Measurements from ENCODE around the gene SARNP.
"Not testable (repeated sequence)": the region's sequence is repeated elsewhere in the genome, so short reads cannot be mapped to it uniquely, and the experiment has no call there.

SARNP gene

DNA sequence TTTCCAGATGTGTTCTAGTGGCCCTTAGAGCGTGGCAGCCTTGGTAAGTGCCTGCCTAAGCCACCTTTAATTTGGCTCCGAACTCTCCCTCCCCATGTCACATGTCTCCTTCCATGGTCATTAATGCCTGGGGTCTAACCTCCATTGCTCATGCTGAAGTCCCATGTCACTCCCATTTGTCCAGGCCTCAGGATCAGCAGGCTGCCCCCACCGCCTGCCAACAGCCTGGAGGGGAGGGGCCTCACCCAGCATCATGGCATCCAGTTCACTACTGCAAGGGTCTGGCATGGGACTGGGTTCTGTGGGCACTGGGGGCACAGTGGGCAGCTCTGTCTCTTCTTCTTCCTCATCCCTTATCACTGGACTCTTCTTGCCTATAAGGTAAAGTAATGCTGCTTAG lies 20.8 kb upstream of the SARNP start:
- no peak for DNase-seq

DNA sequence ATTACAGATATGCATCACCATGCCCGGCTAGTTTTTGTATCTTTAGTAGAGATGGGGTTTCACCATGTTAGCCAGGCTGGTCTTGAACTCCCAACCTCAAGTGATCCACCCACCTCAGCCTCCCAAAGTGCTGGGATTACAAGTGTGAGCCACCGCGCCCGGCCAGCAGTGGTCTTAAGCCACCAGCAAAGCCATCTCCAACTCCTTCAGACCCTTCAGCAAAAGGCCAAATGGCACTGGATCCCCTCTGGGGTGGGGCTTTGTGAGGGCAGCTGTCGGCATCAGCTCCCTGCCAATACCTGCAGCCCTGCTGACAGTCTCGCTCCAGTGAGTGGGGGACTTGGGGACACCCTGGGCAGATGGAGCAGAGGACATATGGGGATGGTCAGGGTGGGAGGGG lies 16.9 kb upstream of the SARNP start:
- not testable (repeated sequence) for DNase-seq

DNA sequence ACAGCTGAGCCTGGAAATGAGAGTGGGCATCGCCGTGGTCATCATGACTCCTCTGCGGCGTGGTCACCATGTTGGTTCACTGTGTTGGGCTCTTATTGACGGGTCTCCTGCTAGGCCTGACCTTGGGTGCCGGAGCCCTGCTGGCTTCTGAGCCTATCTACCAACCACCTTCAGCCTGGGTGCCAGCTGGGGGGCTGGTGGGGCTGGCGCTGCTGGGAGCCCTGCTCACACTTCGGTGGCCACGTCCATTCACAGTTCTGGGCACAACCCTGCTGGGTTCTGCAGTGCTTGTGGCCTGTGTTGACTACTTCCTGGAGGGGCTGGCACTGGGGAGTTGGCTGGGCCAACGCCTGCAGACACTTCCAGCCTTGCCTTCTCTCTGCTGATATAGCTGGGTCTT lies 15.5 kb upstream of the SARNP start:
- no peak for DNase-seq

DNA sequence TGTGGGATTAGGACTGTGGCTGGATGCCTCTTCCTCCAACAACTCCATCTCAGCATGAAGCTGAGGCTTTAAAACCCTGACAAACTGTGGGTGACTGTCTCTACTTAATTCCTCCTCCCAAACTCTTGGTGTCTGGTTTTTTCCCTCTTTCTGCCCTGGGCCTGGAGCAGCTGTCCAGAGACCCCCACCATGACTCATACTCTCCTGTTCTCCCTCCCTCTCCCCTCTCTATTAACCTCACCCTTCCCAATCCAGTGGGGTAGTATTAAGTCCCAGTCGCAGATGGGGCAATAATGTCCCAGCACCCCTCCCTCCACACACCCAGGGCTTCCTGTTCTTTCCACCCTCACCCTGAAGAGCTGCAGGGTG lies 13.9 kb upstream of the SARNP start:
- DNase-seq = no peak

DNA sequence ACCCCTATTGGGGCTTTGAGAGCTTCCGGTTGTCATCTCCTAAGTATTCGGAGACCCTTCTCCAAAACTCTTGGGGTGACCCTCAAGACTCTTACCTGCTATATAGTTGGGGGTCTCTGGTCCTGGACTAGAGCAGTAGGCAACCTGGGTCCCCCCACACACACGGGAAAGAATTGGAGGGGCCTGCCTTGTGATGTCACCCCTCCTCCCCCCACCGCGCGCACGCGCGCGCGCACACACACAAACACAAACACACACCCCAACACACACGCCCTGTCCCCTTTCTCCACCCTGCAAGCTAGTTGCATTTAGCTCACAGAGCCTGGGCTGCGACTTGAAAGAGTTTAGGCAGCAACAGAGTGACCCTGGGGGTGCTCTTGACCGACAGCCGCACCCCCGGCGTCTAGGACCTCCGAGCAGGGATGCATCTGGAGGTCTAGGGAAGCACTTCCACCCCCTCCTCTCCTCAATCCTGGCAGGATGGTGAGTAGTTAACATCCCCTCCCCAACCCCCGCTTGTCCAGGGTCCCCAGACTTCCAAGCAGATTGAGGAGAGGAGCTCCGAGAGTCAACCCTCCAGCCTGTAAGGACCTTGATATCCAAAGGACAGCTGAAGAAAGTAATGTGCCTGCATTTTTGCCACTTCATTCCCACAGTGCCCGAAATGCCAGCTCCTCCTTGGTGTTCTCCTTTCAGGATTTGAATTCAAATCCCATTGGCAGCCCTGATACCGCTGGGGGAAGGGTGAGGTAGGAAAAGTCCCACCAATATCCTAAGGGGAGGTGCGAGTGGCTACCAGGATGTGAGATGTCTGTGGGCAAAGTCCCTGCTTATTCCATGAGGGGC lies 13.3 kb upstream of the SARNP start:
- peak; percentile 97 for DNase-seq

DNA sequence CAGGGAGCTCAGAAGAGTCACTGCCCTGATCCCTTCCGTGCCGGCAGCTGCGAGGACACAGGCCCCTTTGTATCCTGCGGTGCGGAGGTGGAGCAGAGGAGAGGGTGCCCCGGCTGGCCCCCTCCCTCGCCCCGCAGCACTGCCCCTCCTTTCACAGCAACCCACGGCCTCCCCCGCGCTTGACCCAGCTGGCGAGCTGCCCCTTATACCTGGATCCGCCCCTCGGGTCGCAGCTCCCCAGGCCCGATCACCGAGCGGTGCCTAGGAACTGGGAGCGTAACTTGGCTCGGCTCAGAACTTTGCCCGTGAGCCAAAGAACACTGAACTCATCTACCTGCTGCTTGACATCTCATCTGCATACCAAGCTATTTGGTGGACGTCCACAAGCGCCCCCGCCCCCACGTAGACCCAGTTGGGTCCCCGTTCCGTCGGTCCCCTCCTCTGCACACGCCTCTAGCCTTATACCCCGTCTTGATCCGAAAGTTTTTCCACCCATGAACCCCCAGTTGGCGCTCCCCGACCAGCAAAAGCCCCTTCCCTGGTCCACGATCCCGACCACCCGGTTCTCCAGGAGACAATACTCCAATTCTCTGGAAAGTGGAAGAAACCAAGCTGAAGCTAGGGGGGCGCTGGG lies 12.6 kb upstream of the SARNP start:
- DNase-seq = peak; percentile 96

DNA sequence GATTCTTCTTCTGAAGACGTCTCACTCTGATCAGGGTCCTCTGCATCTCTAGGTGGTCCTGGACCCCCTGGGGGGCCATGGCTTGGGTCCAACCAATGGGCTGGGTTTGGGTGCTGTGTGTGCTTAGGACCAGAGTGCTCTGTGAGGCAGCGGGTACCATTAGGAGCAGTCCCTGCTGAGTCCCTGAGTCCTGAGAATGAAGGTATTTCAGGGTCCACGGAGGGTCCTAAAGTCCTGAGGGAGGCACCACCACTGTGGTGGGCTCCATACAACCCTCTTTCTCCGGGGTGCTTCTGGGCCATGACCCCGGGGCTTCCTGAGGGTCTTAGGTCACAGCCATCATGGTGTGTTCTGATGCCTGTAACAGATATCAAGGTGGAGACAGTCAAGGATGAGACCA lies 10.8 kb upstream of the SARNP start:
- DNase-seq = no peak

DNA sequence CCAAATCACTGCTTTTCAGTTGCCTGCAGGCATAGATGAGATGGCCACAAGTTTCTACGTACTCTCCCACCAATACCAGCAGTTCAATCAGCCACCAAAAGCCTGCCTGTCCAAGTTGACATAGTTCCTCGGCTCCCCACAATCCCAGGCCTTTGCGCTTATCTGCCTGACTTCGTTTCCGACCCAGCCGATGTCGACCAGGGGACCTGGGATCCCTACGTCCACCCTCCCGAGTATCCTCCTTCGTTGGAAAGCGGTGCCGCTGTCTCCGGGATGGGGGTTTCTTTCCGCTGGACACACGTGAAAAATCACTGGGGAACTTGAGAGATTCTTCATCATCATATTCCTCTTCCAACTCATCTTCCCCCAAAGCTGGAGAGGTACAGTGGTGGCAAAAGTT lies 10.3 kb upstream of the SARNP start:
- DNase-seq = no peak

DNA sequence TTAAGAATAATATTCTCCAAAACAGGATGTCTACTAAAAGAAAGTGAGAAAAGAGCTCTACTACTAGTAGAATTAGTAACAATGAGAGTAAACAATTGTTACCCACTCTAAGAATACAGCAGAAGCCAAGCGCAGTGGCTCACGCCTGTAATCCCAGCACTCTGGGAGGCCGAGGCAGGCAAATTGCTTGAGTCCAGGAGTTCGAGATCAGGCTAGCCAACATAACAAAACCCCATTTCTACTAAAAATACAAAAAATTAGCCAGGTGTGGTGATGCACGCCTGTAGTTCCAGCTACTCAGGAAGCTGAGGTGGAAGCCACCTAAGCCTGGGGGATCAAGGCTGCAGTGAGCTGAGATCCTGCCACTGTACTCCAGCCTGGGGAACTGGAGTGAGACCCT lies 7.2 kb upstream of the SARNP start:
- no peak for DNase-seq

DNA sequence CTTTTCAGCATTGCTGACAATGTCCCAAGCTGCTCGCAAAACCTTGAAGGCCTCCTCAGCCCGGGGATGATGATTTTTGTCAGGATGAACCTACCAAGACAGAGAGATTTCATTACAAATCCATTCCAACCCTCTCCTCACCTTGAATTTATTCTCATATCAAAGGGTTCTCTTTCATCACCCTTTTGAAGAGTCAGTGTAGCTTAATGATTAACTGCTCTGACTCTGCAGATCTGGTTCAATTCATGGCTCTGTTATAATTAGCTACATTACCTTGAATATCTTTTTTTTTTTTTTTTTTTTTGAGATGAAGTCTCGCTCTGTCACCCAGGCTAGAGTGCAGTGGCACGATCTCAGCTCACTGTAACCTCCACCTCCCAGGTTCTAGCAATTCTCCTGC lies 5.9 kb upstream of the SARNP start:
- DNase-seq = no peak

DNA sequence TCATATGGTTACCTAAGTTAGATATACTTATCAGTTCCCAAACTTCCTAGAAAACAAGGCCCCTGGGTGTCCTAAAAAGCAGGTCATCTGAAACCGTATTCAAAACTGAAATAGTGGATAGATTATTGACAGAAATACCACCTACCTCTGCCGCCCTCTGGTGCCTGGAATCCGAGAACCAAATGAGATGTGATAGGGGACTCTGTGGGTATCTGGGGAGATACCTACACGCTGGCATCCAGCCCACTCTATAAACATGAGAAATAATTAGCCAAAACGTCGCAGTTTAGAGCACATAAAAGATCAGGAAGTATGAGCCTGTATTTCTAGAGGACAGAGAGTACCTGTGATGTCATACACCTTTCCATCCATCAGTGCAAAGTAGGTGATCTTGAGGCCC lies 4.7 kb upstream of the SARNP start:
- DNase-seq = no peak

DNA sequence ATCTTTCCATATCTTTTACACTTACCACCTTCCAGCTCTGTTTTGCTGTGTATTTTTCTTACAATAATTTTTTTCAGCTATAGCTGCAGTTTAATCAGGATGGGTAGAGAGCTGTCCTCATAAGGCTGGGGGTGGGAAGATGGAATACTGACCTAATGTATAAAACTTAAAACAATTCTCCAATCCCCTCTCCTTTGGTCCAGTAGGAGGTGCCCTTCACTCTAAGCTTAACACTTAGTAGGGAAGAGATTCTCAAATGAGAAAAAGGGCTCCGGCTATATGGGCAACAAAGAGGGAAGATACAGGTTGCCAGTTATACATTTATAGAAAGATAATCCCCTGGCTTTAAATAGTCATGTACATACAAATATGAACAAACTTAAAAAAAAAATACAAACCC lies 3.2 kb upstream of the SARNP start:
- no peak for DNase-seq

DNA sequence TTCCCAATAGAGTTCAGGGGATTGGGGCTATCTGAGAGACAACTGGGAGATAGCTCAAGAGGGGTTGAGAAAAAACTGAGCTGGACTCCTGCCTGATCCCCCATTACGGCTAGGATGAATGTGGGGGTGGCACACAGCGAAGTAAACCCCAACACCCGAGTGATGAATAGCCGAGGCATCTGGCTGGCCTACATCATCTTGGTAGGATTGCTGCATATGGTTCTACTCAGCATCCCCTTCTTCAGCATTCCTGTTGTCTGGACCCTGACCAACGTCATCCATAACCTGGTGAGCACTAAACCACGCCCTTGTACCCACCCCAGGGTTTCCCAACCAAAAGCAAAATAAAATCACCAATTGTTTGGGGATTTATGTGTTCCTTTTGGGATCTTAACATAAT lies 1.4 kb upstream of the SARNP start:
- no peak for DNase-seq

DNA sequence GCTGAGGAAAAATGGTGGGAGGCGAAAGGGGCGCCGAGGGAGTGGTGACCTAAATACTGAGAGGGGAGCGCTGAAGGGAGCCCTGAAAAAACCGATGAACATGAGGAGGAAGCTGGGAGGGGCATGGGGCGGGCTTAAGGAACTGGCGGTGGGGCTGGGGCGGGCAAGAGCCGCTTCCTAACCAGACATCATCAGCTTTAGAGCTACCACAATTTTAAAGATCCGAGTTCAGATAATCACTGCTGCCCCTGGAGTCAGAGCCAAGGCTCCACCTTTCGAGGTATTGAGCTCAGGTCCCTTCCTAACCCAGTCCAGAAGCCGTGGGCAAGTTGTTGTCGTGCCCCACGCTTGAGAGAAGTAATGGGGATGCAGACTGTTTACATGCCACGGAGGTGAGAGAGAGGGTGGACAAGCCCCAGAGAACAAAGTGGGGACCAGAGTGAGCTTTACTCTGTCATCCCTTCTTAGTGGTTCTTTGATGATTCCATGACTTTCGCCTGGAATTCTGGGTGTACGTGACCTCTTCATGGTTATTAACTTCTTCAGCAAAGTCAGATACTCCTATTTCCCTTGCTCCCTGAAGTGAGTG lies 710 bp upstream of the SARNP start:
- no peak for DNase-seq

DNA sequence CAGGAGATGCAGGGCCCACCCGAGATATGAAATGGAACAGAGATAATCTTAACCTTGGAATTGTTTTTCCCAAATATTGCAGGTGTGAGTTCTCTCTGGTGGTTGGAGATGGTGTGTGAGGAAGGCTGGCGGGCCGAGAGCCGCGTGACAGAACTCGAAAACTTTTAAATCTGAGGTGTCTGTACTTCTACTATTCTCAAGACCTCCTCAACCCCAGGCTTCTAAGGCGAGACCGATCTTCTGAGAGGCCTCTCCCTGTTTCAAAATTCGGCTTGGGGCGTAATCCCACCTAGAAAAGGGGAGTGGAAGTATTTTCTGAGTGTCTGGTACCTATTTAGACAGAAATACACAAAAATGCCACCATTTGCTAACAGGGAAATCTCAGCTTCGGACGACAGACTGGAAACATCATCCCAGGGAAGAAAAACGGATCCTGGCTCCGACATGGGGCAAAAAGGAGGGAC lies 611 bp downstream of the SARNP start:
- no peak for DNase-seq

DNA sequence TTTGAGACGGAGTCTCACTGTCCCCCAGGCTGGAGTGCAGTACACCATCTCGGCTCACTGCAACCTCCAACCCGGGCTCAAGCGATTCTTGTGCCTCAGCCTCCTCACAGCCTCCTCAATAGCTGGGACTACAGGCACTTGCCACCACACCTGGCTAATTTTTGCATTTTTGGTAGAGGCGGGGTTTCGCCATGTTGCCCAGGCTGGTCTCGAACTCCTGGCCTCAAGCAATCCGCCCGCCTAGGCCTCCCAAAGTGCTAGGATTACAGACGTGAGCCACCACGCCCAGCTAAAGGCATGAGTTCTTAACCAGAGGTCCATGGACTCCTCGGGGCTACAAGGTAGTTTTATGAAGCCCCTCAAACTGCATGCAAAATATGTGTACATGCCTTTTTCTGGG lies 2.1 kb downstream of the SARNP start:
- no peak for DNase-seq

DNA sequence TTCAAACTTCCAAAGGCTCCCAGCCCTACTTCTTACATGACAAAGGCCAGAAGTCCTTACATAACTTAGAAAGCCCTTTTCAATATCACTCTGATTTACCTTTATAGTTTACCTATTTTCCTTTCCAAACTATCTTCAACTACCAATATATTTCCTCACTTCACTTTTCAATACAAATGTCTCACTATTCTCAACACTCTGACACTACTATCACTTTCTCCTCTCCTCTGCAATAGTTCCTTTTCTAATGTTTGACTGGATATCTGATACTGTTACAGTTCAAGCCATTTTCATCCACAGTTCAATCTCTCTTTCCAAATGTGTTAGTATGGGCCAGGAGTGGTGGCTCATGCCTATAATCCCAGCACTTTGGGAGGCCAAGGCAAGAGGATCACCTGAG lies 3.3 kb downstream of the SARNP start:
- no peak for DNase-seq

DNA sequence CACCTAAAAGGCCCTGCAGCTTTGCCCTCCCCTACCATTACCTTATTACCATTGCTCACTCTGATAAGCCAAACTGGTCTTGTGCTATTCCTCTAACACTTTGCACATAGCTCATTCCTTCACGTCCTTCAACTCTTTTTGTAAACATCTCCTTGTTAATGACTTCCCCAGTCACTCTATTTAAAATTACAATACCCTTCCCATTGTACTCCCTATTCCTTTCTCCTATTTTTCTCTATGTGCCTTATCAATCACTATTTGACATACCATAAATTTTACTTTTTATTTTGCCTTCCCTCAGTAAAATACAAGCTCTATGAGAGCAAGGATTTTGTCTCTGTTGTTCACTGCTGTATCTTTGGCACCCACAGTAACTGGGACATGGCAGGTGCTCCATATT lies 5.4 kb downstream of the SARNP start:
- no peak for DNase-seq

DNA sequence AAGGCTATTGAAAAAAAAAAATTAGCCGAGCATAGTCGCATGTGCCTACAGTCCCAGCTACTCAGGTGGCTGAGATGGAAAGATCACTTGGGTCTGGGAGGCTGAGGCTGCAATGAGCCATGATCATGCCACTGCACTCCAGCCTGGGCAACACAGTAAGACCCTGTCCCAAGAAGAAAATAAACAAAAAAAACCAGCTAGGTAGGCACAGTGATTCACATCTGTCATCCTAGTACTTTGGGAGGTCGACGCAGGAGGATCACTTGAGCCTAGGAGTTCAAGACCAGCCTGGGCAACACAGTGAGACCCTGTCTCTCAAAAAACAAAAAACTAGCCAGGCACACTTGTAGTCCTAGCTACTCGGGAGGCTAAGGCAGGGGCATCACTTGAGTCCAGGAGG lies 8.2 kb downstream of the SARNP start:
- DNase-seq = no peak

DNA sequence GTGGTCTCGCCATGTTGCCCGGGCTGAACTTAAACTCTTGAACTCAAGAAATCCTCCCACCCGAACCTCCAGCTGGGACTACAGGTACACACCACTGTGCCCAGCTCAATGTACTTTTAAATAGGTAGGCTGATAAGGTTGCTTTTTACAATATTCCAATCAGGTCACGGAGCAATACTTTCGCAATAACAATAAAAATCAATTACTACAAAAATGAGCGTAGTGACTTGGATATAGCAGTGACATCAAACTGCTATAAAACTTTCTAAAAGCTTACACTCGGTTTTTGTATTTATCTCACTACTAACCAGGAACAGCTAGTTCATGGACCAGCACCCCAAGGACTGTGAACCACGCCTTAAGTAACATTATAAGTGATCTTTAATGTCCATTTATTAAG lies 10.5 kb downstream of the SARNP start:
- no peak for DNase-seq

DNA sequence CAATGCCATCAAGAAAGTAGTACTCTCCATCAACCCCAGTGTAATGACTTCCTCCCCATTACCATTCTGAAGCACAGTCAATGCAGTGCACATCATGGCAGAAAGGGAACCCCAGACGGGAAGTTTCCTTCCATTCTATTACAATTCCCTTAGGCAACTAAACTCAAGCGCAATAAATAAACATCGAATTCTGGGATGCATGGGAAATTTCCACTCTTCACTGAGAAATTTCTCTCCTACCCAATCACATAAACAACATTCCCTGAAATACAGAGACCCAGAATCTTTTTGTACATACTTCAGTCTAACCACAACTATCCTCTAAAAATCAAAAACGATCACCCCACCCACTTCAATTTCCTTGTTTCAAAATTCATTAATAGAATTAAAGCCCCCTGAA lies 20.0 kb downstream of the SARNP start:
- no peak for DNase-seq

DNA sequence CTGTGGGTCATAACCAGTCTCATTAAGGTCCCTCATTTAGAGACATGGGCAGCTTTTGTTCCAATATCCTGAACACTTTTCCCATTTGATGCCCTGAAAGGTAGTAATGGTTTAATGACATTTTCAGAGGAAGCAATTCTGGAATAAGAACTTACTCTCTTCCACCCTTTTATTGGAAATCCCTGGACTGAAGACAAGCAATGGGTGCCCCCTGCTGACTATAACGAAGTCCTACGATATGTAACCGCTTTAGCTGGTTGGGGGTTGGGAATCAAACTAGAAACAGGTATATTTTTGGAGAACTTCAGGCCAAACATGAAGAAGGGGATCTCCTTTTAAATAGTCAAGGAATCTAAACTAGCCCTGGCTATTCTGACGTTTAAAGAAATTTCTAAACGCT lies 20.5 kb downstream of the SARNP start:
- peak; percentile 41 for DNase-seq

DNA sequence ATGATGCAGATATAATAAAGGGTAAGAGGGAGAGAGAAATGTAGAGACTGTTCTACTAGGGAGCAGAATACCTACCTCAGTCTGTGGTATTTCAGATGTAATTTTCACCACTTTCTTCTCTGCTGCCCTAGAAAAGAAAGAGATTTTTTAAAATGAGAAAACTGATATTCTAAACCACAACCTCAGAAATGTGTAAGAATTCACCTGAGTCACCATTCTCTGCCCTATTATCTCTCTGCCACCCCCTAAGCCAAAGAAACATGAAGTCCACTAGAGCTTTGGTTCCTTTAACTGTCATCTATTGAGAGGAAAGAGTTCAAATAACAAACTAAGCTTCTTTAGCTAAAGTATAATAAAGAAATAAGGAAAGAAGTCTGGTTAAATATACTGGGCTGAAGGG lies 21.6 kb downstream of the SARNP start:
- no peak for DNase-seq

DNA sequence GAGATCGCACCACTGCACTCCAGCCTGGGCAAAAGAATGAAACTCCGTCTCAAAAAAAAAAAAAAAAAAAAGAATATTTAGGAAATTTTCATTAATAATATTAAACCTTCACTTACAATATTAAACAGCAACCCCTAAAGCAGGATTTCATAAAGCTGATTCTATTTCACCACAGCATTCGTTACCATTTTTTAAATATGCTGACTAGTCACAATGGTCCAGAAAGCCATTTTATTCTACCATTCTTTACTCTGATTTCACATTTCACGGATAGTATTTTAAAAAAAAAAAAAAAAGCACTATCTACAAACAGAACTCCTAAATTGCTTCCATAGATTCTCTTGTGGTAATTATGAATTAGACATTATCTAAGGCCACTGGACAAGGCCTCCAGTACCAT lies 27.6 kb downstream of the SARNP start:
- no peak for DNase-seq

DNA sequence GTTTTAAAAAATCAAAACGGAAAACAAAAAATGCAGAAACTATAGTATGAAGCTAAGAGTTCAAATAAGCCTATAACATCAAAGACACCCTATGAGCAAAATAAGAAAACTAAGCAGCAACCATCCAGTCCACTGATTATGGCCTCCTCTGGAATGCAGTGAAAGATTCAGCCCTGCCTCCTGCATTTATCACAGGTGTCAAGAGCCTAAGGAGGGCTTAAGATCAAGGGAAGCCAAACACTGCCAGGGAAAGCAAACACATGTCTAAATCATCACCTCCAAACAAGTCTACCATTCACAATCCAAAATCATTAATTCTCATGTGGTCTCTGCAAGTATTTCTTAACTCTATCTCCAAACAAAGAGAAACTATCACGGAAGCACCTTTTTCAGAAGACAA lies 28.4 kb downstream of the SARNP start:
- DNase-seq = no peak
